ENCODE results near the gene SSX3. TPM values are rescaled to one million over a fixed set of nuclear protein-coding genes. Genes with fewer than 3 reads are reported as not detected.
"Not testable (repeated sequence)": the region's sequence is repeated elsewhere in the genome, so short reads cannot be mapped to it uniquely, and the experiment has no call there.

SSX3 gene
- not detected for polyA plus RNA-seq (ENCODE audit: insufficient read depth in 1 of 5, insufficient read length in 5 of 5, low replicate concordance in 1 of 5)
- long read RNA-seq, donor 1 = 0 reads
- long read RNA-seq, donor 2 = 0 reads
- long read RNA-seq, donor 3 = 0 reads
- long read RNA-seq, donor 4 = 0 reads
- long read RNA-seq, donor 5 = 0 reads
- long read RNA-seq, donor 6 = 0 reads
- long read RNA-seq, donor 7 = 0 reads
- long read RNA-seq, donor 8 = 0 reads

- not testable (repeated sequence) for DNase-seq
Observed at GRCh38 chrX:48356315-48357094, at the start of gene SSX3. Gene SSX3 (minus strand): TSS chrX:48356703. CDS start chrX:48355249, 1,454 bp downstream.

DNA sequence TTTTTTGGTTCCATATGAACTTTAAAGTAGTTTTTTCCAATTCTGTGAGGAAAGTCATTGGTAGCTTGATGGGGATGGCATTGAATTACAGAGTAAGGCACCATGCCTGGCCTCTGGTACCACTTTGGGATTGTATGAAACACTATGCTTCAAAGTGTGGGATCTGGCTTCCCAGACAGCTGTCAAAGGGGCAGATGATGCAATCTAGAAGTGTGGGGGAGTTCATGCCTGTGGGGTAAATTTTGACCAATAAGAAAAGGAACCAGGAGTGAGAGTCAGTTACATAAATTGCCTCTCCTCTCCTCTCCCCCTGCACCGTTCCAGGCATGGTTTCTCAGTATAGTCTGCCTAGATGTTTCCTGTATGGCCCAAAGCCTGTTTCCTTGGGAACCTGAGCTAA is 41.3 kb upstream of the SSX3 start:
- DNase-seq = not testable (repeated sequence)

- not testable (repeated sequence) for DNase-seq
Observed at GRCh38 chrX:48396931-48397330, 40.4 kb upstream of the SSX3 start.

- not testable (repeated sequence) for DNase-seq
Observed at GRCh38 chrX:48383239-48383638, 26.7 kb upstream of the SSX3 start, which contains the start of gene SSX4. Gene SSX4 (plus strand): TSS chrX:48383539. CDS start chrX:48384054, 515 bp downstream.

GRCh38 chrX:48370408-48370807 is 13.9 kb upstream of the SSX3 start:
- not testable (repeated sequence) for DNase-seq

DNA sequence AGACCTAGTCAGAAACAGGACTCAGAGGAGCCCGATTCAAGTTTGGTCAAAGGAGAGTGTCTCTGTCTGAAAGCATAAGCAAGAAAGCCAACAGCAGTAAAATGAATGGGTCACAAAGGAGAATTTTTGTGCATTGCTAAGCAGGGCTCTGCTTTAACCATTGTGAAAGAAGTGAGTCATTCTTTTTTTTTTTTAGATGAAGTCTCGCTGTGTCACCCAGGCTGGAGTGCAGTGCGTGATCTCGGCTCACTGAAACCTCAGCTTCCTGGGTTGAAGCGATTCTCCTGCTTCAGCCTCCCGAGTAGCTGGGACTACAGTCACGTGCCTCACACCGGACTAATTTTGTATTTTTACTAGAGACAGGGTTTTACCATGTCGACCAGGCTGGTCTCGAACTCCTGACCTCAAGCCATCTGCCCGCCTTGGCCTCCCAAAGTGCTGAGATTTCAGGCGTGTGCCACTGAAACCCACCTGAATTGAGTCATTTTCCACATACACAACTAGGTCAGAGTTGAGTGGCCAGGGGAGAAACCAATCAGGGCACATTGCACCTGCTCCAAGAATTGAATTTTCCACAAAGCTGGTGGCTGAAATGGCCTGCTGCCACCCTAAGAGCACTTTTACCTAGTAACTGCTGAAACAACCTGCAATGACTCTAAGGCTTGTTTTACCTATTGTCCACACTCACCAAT is 11.4 kb upstream of the SSX3 start:
- not testable (repeated sequence) for DNase-seq

- DNase-seq = not testable (repeated sequence)
Observed at GRCh38 chrX:48359281-48359680, 2.8 kb upstream of the SSX3 start.

GRCh38 chrX:48357681-48358080 is 1.2 kb upstream of the SSX3 start:
- DNase-seq = no peak

DNA sequence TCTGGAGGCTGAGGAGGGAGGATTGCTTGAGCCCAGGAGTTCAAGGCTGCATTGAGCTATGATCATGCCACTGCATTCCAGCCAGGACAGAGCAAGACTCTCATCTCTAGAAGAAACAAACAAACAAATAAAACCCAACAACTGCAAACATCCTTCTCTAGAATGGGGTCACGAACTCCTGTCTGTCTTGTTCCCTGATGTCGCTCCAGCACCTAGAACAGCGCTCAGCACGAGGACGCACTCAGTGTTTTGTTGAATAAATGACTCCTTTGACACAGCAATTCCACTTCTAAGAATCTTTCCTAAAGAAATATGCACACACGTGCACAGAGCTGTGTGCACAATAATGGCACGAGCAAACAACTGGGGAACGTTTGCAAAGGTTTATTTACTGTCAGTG is 10.4 kb downstream of the SSX3 start:
- DNase-seq = not testable (repeated sequence)

GRCh38 chrX:48313996-48314395 is 42.5 kb downstream of the SSX3 start:
- not testable (repeated sequence) for DNase-seq

DNA sequence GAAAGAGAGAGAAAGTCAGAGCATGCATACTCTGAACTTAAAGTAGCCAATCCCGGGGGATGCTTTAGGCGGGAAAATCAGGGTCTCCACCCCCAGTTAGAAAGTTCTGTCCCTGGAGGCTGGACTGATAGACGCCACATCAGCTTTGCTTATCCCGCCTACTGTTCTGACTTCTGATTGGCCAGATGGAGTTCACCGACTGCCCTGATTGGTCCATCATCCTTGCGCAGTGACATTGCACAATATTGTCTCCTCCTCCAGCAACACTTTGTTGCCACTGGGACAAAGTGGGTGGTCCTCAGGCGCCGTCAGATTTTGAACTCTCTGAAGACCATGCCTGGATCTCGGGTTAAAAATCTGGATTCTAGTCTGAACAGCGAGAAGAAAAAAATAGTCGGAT is 50.3 kb downstream of the SSX3 start:
- no peak for DNase-seq

Other genes starting within 250 kb of the SSX3 start
- not detected for gene SPACA5B, start 226.1 kb downstream of the SSX3 start, polyA plus RNA-seq (ENCODE audit: insufficient read depth in 1 of 5, insufficient read length in 5 of 5, low replicate concordance in 1 of 5)
- gene SSX5, start 159.9 kb downstream of the SSX3 start, polyA plus RNA-seq (ENCODE audit: insufficient read depth in 1 of 5, insufficient read length in 5 of 5, low replicate concordance in 1 of 5) = not detected
- gene SSX1, start 101.3 kb downstream of the SSX3 start, polyA plus RNA-seq (ENCODE audit: insufficient read depth in 1 of 5, insufficient read length in 5 of 5, low replicate concordance in 1 of 5) = not detected
- gene SSX4, start 26.8 kb upstream of the SSX3 start, polyA plus RNA-seq (ENCODE audit: insufficient read depth in 1 of 5, insufficient read length in 5 of 5, low replicate concordance in 1 of 5) = not detected
- gene SSX4B, start 55.3 kb upstream of the SSX3 start, polyA plus RNA-seq (ENCODE audit: insufficient read depth in 1 of 5, insufficient read length in 5 of 5, low replicate concordance in 1 of 5) = not detected
- gene SLC38A5, start 113.6 kb upstream of the SSX3 start, polyA plus RNA-seq (ENCODE audit: insufficient read depth in 1 of 5, insufficient read length in 5 of 5, low replicate concordance in 1 of 5) = 10 to 100 TPM; 31.8 to 68.1 (median 43.4) TPM
- 10 to 100 TPM; 34.2 to 44.6 (median 36.5) TPM for gene FTSJ1, start 119.5 kb upstream of the SSX3 start, polyA plus RNA-seq (ENCODE audit: insufficient read depth in 1 of 5, insufficient read length in 5 of 5, low replicate concordance in 1 of 5)
- gene PORCN, start 152.3 kb upstream of the SSX3 start, polyA plus RNA-seq (ENCODE audit: insufficient read depth in 1 of 5, insufficient read length in 5 of 5, low replicate concordance in 1 of 5) = 1 to 10 TPM; 6.2 to 9.9 (median 8.9) TPM
- 10 to 100 TPM; 34.0 to 39.6 (median 35.7) TPM for gene EBP, start 165.1 kb upstream of the SSX3 start, polyA plus RNA-seq (ENCODE audit: insufficient read depth in 1 of 5, insufficient read length in 5 of 5, low replicate concordance in 1 of 5)
- gene TBC1D25, start 183.0 kb upstream of the SSX3 start, polyA plus RNA-seq (ENCODE audit: insufficient read depth in 1 of 5, insufficient read length in 5 of 5, low replicate concordance in 1 of 5) = 10 to 100 TPM in 2 of 5 donors, 1 to 10 TPM in 3; 8.0 to 11.8 (median 9.6) TPM
- 100 to 1,000 TPM; 322 to 463 (median 376) TPM for gene RBM3, start 217.8 kb upstream of the SSX3 start, polyA plus RNA-seq (ENCODE audit: insufficient read depth in 1 of 5, insufficient read length in 5 of 5, low replicate concordance in 1 of 5)
- gene WDR13, start 240.8 kb upstream of the SSX3 start, polyA plus RNA-seq (ENCODE audit: insufficient read depth in 1 of 5, insufficient read length in 5 of 5, low replicate concordance in 1 of 5) = 100 to 1,000 TPM in 3 of 5 donors, 10 to 100 TPM in 2; 84.4 to 141 (median 104) TPM

Measured in right lung (tissue), 10 donors.